Brain microvascular endothelial cell (primary cell): ENCODE data around the gene ANO10.

Source experiments
- DNase-seq: peaks from one replicate; pipeline ENCODE4 v3.0.0-alpha.2; 2020
- H3K27ac ChIP-seq: fragments of 250-450 bp; sonication (Bioruptor Pico); 2 replicates; pipeline ENCODE4 v1.5.1; 2020; ENCODE audit warnings: mild to moderate bottlenecking, moderate library complexity
- H3K27me3 ChIP-seq: fragments of 250-450 bp; sonication (Bioruptor Pico); replicated peaks from 2 replicates; pipeline ENCODE4 v1.5.1; 2020; ENCODE audit warnings: mild to moderate bottlenecking
- H3K36me3 ChIP-seq: fragments of 250-450 bp; sonication (Bioruptor Pico); replicated peaks from 2 replicates; pipeline ENCODE4 v1.5.1; 2020; ENCODE audit warnings: mild to moderate bottlenecking
- H3K4me3 ChIP-seq: 2 replicates; pipeline ENCODE4 v1.5.1; 2011; ENCODE audit warnings: low read depth, mild to moderate bottlenecking, control low read depth, low read length, moderate library complexity
- in situ Hi-C: cut with HindIII; loops from 2 replicates; pipeline ENCODE4 v1.10.0; 2017; ENCODE audit warnings: low sequenced_read_pairs, low pct_ligation_motif_present
- TF ChIP-seq, protein P1 (sequence below): IDR thresholded peaks from 2 replicates; pipeline ENCODE4 v1.5.1; 2011; ENCODE audit warnings: low read depth, mild to moderate bottlenecking, moderate library complexity, low read length, control low read depth, inconsistent platforms; ENCODE audit errors: missing control alignments

ANO10 gene

DNA sequence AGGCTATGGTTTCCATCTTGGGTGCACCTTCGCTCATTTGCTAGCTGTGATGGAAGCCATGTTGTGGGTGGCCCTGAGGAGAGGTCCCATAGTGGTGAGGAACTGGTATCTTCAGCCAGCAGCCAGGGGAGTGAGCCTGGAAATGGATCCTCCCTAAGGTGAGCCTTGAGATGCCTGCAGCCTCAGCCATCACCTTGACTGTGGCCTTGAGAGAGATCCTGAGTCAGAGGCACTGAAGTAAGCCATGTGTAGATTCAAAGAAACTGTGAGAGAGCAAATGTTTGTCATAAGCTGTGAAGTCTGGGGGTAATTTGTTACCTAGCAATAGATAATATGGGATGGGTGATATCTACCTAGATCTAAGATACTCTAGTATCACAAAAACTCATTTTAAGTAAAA lies 230.2 kb downstream of the ANO10 start:
- Histone ChIP-seq H3K27me3 (no peaks in the 10 kb centered on the region), H3K36me3 (no peaks in the 10 kb centered on the region), H3K4me3 (no peak overlapping the region), H3K27ac (no peak overlapping the region)
- DNase-seq = no peak
- TF ChIP-seq, protein P1, sequence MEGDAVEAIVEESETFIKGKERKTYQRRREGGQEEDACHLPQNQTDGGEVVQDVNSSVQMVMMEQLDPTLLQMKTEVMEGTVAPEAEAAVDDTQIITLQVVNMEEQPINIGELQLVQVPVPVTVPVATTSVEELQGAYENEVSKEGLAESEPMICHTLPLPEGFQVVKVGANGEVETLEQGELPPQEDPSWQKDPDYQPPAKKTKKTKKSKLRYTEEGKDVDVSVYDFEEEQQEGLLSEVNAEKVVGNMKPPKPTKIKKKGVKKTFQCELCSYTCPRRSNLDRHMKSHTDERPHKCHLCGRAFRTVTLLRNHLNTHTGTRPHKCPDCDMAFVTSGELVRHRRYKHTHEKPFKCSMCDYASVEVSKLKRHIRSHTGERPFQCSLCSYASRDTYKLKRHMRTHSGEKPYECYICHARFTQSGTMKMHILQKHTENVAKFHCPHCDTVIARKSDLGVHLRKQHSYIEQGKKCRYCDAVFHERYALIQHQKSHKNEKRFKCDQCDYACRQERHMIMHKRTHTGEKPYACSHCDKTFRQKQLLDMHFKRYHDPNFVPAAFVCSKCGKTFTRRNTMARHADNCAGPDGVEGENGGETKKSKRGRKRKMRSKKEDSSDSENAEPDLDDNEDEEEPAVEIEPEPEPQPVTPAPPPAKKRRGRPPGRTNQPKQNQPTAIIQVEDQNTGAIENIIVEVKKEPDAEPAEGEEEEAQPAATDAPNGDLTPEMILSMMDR = no peak
- in situ Hi-C loops = no loop called here

DNA sequence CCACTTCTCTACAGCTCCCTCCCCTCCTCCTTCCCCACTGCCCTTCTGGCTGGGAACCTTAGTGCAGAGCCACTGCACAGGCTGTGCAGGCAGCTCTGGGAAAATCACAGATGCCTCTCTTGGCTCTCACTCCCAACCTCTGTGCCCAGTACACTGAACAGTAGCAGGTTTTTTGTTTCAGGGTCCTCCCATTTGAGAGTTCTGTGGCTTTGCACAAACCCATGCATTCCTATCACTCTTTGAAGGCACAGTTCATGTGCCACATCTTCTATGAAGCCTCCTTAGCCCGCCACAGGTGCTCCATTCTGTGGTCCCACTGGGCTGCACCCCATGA lies 231.6 kb downstream of the ANO10 start:
- H3K4me3 ChIP-seq = no peak overlapping the region
- H3K27ac ChIP-seq = peak overlapping the region; percentile 77

DNA sequence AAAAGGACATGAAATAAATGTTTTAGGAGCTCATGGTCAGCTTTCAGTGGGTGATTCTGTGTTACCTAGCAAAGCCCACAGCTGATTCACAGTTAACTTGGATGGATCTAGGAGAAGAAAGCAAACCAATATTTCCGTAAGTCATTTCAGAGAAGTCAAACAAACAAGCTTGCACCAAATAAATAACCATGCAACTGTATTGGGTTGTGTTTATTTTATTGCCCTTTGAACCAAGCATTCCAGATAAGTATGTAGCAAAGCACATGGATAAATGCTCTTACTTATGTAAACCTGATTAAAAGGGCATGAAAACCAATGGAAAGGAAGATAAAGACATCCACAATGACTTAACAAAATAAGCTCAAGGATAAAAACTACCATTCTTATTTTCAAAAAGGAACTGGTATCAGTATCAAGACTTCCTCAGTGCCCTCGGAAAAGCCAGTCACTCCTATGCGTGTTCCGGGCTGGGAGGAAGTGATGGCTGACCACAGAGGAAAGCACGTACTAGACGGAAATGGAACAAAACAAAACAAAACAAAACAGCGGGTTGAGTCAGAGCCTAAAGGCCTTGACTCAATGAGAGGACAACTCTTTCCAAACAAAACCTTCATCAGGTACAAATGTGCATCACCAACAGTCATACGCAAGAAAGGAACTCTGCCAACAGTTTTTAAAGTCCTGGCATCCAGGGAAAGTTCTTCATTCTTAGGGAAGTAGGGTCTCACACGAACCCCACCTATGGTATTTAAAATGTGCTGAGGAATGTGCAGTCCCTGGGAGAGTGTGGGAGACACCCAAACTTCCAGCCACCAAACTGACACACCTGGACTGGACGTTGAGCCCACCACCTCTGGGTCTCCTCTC lies 232.2 kb downstream of the ANO10 start:
- no peaks in the 10 kb centered on the region for H3K36me3 ChIP-seq
- no peaks in the 10 kb centered on the region for H3K27me3 ChIP-seq
- peak overlapping the region; percentile 77 for H3K27ac ChIP-seq
- in situ Hi-C loops = no loop called here
- DNase-seq = peak; percentile 88
- no peak overlapping the region for H3K4me3 ChIP-seq
- TF ChIP-seq, protein P1 = no peak

More for the DNA sequence above, 231.6 kb downstream of the ANO10 start:
- Histone ChIP-seq H3K27me3 (no peaks in the 10 kb centered on the region), H3K36me3 (no peaks in the 10 kb centered on the region)
- TF ChIP-seq, protein P1 = no peak
- in situ Hi-C loops = no loop called here
- DNase-seq = no peak

DNA sequence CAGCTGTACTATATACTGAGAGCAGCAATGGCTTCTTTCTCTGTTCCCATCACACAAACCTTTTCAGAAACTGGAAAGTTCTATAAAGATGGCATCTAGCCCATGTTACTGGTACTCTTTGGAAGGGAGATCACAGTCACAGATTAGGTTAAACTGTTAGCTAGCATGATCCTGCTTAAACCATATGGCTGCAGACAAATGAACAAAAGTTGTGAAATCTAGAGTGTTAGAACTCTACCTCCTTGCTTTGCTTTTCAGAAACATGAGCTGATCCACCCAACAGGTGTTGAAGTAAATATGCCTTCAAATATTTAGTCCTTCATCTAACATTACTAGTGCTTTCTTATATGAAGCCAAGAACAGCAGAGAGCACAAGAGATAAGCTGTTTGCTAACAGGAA lies 232.9 kb downstream of the ANO10 start:
- in situ Hi-C loops = no loop called here
- H3K27ac ChIP-seq = peak overlapping the region; percentile 77
- no peak overlapping the region for H3K4me3 ChIP-seq
- no peak for DNase-seq
- no peaks in the 10 kb centered on the region for H3K27me3 ChIP-seq
- TF ChIP-seq, protein P1 = no peak
- H3K36me3 ChIP-seq = no peaks in the 10 kb centered on the region

DNA sequence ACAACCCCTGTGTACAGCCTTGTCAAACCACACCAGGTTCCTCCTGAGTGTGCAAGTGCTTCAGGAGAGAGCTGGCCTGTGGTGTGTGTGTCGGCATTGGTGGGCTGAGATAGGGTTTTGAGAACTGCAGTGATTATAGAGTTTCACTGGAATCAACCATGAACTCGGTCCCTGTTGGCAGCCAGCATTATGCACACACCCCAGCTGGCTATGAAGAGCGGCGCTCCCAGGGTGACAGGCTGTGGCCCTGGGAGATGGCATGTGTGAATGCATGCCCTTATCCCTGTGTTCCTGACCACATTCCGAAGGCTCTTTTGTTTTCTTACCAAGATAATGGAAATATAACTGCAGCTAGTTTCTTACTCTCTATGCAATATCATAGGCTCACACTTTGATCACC lies 233.6 kb downstream of the ANO10 start:
- no peak for DNase-seq
- Histone ChIP-seq H3K27ac (no peak overlapping the region), H3K4me3 (no peak overlapping the region), H3K27me3 (no peaks in the 10 kb centered on the region), H3K36me3 (no peaks in the 10 kb centered on the region)
- TF ChIP-seq, protein P1 = no peak
- in situ Hi-C loops = no loop called here

DNA sequence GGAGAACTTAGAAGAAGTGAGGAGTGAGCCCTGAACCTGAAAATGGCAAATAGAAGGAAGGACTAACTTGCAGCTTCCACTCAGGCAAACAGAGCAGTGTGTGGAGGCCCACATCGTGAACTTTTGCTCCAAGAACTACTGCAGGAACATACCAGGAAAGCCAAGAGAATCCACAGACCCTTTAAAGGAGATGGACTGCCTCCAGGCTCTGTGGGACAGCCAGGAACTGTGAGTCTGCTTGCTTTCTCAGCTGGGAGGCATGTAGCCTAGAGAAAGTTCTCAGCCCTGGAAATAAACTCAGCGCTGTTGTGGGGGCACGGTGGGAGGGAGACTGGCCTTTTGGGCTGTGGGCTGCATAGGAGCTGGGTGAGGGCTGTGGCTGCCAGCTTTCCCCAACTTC lies 242.5 kb downstream of the ANO10 start:
- H3K4me3 ChIP-seq = no peak overlapping the region
- no peaks in the 10 kb centered on the region for H3K36me3 ChIP-seq
- TF ChIP-seq, protein P1 = no peak
- H3K27ac ChIP-seq = peak overlapping the region; percentile 73
- H3K27me3 ChIP-seq = no peaks in the 10 kb centered on the region
- peak; percentile 82 for DNase-seq
- in situ Hi-C loops = no loop called here
